H9 (cell line): ENCODE measurements around the gene HYAL3. TPM values are rescaled to one million over a fixed set of nuclear protein-coding genes. Genes with fewer than 3 reads are reported as not detected.
A peak's percentile ranks its signal among the peaks of the same experiment; 100 is the strongest.

Source experiments
- DNase-seq: peaks from one replicate; pipeline ENCODE4 v3.0.0-alpha.2; 2017
- H2AFZ ChIP-seq: one replicate; pipeline ENCODE4 v1.6.1; 2013; ENCODE audit warnings: mild to moderate bottlenecking, low read length, control low read depth, moderate library complexity
- H2AK5ac ChIP-seq: 2 replicates; pipeline ENCODE4 v1.6.1; 2013; ENCODE audit warnings: low read length, control low read depth, mixed read lengths; ENCODE audit not compliant: insufficient read length
- H2BK120ac ChIP-seq: one replicate; pipeline ENCODE4 v1.6.1; 2013; ENCODE audit warnings: low read depth, mild to moderate bottlenecking, low read length, control low read depth, inconsistent platforms; ENCODE audit not compliant: poor library complexity, severe bottlenecking
- H2BK12ac ChIP-seq: 2 replicates; pipeline ENCODE4 v1.6.1; 2013; ENCODE audit warnings: low read length, control low read depth, mixed read lengths, low read depth; ENCODE audit not compliant: insufficient read length
- H2BK15ac ChIP-seq: 2 replicates; pipeline ENCODE4 v1.6.1; 2013; ENCODE audit warnings: low read depth, low read length, control low read depth
- H2BK20ac ChIP-seq: one replicate; pipeline ENCODE4 v1.6.1; 2013; ENCODE audit warnings: low read depth, mild to moderate bottlenecking, low read length, control low read depth, inconsistent platforms; ENCODE audit not compliant: poor library complexity, severe bottlenecking
- H2BK5ac ChIP-seq: 2 replicates; pipeline ENCODE4 v1.6.1; 2013; ENCODE audit warnings: low read length, control low read depth, mixed read lengths; ENCODE audit not compliant: insufficient read length
- H3K14ac ChIP-seq: 2 replicates; pipeline ENCODE4 v1.6.1; 2013; ENCODE audit warnings: low read length, control low read depth; ENCODE audit not compliant: insufficient read depth
- H3K18ac ChIP-seq: 2 replicates; pipeline ENCODE4 v1.6.1; 2013; ENCODE audit warnings: low read depth, mild to moderate bottlenecking, mixed read lengths, low read length, control low read depth; ENCODE audit not compliant: insufficient read length
- H3K23ac ChIP-seq: 2 replicates; pipeline ENCODE4 v1.6.1; 2013; ENCODE audit warnings: low read length, control low read depth, mixed read lengths, low read depth; ENCODE audit not compliant: insufficient read length
- H3K23me2 ChIP-seq: 2 replicates; pipeline ENCODE4 v1.6.1; 2013; ENCODE audit warnings: low read depth, mild to moderate bottlenecking, mixed read lengths, low read length, control low read depth; ENCODE audit not compliant: insufficient read length, poor library complexity, severe bottlenecking
- H3K27ac ChIP-seq: 2 replicates; pipeline ENCODE4 v1.5.1; 2013; ENCODE audit warnings: low read length, control low read depth, mixed read lengths, low read depth; ENCODE audit not compliant: insufficient read length
- H3K27me3 ChIP-seq: 2 replicates; pipeline ENCODE4 v1.6.1; 2013; ENCODE audit warnings: low read length, control low read depth, inconsistent platforms; ENCODE audit not compliant: insufficient read depth
- H3K4ac ChIP-seq: 2 replicates; pipeline ENCODE4 v1.6.1; 2013; ENCODE audit warnings: low read depth, mild to moderate bottlenecking, control low read depth, inconsistent platforms, low read length, moderate library complexity
- H3K4me1 ChIP-seq: 2 replicates; pipeline ENCODE4 v1.6.1; 2013; ENCODE audit warnings: low read length, control low read depth, inconsistent platforms; ENCODE audit not compliant: insufficient read depth
- H3K4me2 ChIP-seq: 2 replicates; pipeline ENCODE4 v1.6.1; 2013; ENCODE audit warnings: low read length, control low read depth, mixed read lengths; ENCODE audit not compliant: insufficient read length, insufficient read depth
- H3K56ac ChIP-seq: 2 replicates; pipeline ENCODE4 v1.6.1; 2013; ENCODE audit warnings: low read depth, mild to moderate bottlenecking, mixed read lengths, low read length, control low read depth; ENCODE audit not compliant: insufficient read length
- H3K79me1 ChIP-seq: 2 replicates; pipeline ENCODE4 v1.6.1; 2013; ENCODE audit warnings: low read depth, mild to moderate bottlenecking, moderate library complexity, low read length, control low read depth, inconsistent platforms; ENCODE audit not compliant: insufficient read depth, poor library complexity, severe bottlenecking
- H3K79me2 ChIP-seq: 2 replicates; pipeline ENCODE4 v1.6.1; 2013; ENCODE audit warnings: low read length, control low read depth, inconsistent platforms; ENCODE audit not compliant: insufficient read depth
- H3K9ac ChIP-seq: 2 replicates; pipeline ENCODE4 v1.6.1; 2013; ENCODE audit warnings: low read length, control low read depth, mixed read lengths; ENCODE audit not compliant: insufficient read length; ENCODE audit errors: extremely low read depth
- H3K9me3 ChIP-seq: one replicate; pipeline ENCODE4 v1.6.1; 2013; ENCODE audit warnings: low read depth, low read length, inconsistent platforms; ENCODE audit not compliant: control insufficient read depth
- H3T11ph ChIP-seq: one replicate; pipeline ENCODE4 v1.6.1; 2013; ENCODE audit warnings: mild to moderate bottlenecking, low read length, control low read depth, inconsistent platforms
- H4K20me1 ChIP-seq: one replicate; pipeline ENCODE4 v1.6.1; 2013; ENCODE audit not compliant: control insufficient read depth, insufficient read length, insufficient read depth
- H4K5ac ChIP-seq: 2 replicates; pipeline ENCODE4 v1.6.1; 2013; ENCODE audit warnings: low read depth, mild to moderate bottlenecking, mixed read lengths, low read length, control low read depth; ENCODE audit not compliant: insufficient read length
- H4K8ac ChIP-seq: replicated peaks from 2 replicates; pipeline ENCODE4 v1.6.1; 2013; ENCODE audit warnings: low read length, control low read depth, mixed read lengths, low read depth; ENCODE audit not compliant: insufficient read length
- H4K91ac ChIP-seq: 2 replicates; pipeline ENCODE4 v1.6.1; 2013; ENCODE audit warnings: low read depth, mild to moderate bottlenecking, moderate library complexity, mixed read lengths, low read length, control low read depth; ENCODE audit not compliant: insufficient read length
- H3K27ac Mint-ChIP-seq, 3 experiments: 2 replicates in 2 of 3; 3 replicates in 1 of 3; pipeline ENCODE4 v1.8.0; 2020 to 2021; ENCODE audit warnings: mixed read lengths in 3 of 3, mild to moderate bottlenecking in 1 of 3, moderate library complexity in 1 of 3
- H3K27me3 Mint-ChIP-seq: 2 replicates; pipeline ENCODE4 v1.8.0; 2021; ENCODE audit warnings: low read depth, mild to moderate bottlenecking, moderate library complexity, mixed read lengths
- H3K36me3 Mint-ChIP-seq, 3 experiments: 2 replicates in 2 of 3; 3 replicates in 1 of 3; pipeline ENCODE4 v1.8.0; 2020 to 2021; ENCODE audit warnings: low read depth in 3 of 3, mixed read lengths in 3 of 3; ENCODE audit not compliant: insufficient read depth in 1 of 3
- H3K4me1 Mint-ChIP-seq, 2 experiments: 2 replicates each; pipeline ENCODE4 v1.8.0; 2020; ENCODE audit warnings: mixed read lengths in 2 of 2
- H3K4me3 Mint-ChIP-seq, 2 experiments: 2 replicates in 1 of 2; 3 replicates in 1 of 2; pipeline ENCODE4 v1.8.0; 2020 to 2021; ENCODE audit warnings: mild to moderate bottlenecking in 2 of 2, mixed read lengths in 2 of 2, moderate library complexity in 1 of 2
- H3K9me3 Mint-ChIP-seq, 2 experiments: 2 replicates in 1 of 2; 3 replicates in 1 of 2; pipeline ENCODE4 v1.8.0; 2020; ENCODE audit warnings: mild to moderate bottlenecking in 2 of 2, mixed read lengths in 2 of 2, moderate library complexity in 1 of 2
- WGBS: extraction: QIAGEN DNeasy Blood & Tissue Kit; methylation state at CpG from one replicate; pipeline ENCODE4 v1.1.7; 2013; ENCODE audit warnings: missing lambda C conversion rate, low lambda C conversion rate, mixed read lengths; ENCODE audit not compliant: insufficient read length; ENCODE audit errors: extremely low coverage; 5-methylcytosine and 5-hydroxymethylcytosine counted together
- total RNA-seq: library from RNA; stranded (reverse); gene quantifications from 2 replicates; pipeline ENCODE4 v1.2.1, GENCODE V29; 2021
- TF ChIP-seq, protein P1 (sequence below): fragments of 200-600 bp; sonication (generic); conservative IDR thresholded peaks from 3 replicates; pipeline ENCODE4 v1.8.0; 2021; ENCODE audit warnings: antibody characterized with exemption, mild to moderate bottlenecking

Gene HYAL3
- total RNA-seq, 1 experiment from 2014 or later = 3.1 TPM

- no peak overlapping the region for H3K9ac ChIP-seq
- no peak overlapping the region for H3K4ac ChIP-seq
- no peak overlapping the region for H3T11ph ChIP-seq
- WGBS = no CpG with 5 or more reads among the region's 6 CpGs
- peaks cover 15 to 30% of the 10 kb centered on the region in 2 experiments for H3K4me1 Mint-ChIP-seq
- peaks cover 5% of the 10 kb centered on the region; the same call in 1 of the 2 replicates for H3K79me2 ChIP-seq
- peaks cover 7% of the 10 kb centered on the region for H3K23me2 ChIP-seq
- H3K4me3 Mint-ChIP-seq = no peak overlapping the region
- H3K18ac ChIP-seq = no peak overlapping the region
- H3K14ac ChIP-seq = no peak overlapping the region
- TF ChIP-seq, protein P1, sequence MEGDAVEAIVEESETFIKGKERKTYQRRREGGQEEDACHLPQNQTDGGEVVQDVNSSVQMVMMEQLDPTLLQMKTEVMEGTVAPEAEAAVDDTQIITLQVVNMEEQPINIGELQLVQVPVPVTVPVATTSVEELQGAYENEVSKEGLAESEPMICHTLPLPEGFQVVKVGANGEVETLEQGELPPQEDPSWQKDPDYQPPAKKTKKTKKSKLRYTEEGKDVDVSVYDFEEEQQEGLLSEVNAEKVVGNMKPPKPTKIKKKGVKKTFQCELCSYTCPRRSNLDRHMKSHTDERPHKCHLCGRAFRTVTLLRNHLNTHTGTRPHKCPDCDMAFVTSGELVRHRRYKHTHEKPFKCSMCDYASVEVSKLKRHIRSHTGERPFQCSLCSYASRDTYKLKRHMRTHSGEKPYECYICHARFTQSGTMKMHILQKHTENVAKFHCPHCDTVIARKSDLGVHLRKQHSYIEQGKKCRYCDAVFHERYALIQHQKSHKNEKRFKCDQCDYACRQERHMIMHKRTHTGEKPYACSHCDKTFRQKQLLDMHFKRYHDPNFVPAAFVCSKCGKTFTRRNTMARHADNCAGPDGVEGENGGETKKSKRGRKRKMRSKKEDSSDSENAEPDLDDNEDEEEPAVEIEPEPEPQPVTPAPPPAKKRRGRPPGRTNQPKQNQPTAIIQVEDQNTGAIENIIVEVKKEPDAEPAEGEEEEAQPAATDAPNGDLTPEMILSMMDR = no peak
- H3K27me3 ChIP-seq = no peaks in the 10 kb centered on the region
- H3K27ac ChIP-seq = no peak overlapping the region
- H2AK5ac ChIP-seq = no peak overlapping the region
- no peak overlapping the region for H2BK20ac ChIP-seq
- no peak for DNase-seq
- H2BK15ac ChIP-seq = no peak overlapping the region
- H3K9me3 Mint-ChIP-seq = peaks cover 5 to 7% of the 10 kb centered on the region in 2 experiments
- 0 out of 7 replicates have a peak overlapping the region, but pooled peaks of 1 of the 3 experiments have one; percentile 28 for H3K27ac Mint-ChIP-seq
- H2BK120ac ChIP-seq = no peak overlapping the region
- H4K5ac ChIP-seq = no peak overlapping the region
- H4K91ac ChIP-seq = no peak overlapping the region
- H3K27me3 Mint-ChIP-seq = no peaks in the 10 kb centered on the region
- no peak overlapping the region for H3K23ac ChIP-seq
- H4K20me1 ChIP-seq = no peaks in the 10 kb centered on the region
- H3K79me1 ChIP-seq = no peaks in the 10 kb centered on the region
- no peak overlapping the region for H2AFZ ChIP-seq
- H2BK5ac ChIP-seq = no peak overlapping the region
- H3K36me3 Mint-ChIP-seq = peaks cover 48 to 57% (median 56%) of the 10 kb centered on the region in 3 experiments
- H3K4me1 ChIP-seq = no peaks in the 10 kb centered on the region; the same call in 1 of the 2 replicates
- H3K4me2 ChIP-seq = no peak overlapping the region
- H4K8ac ChIP-seq = no peak overlapping the region
- no peak overlapping the region for H3K56ac ChIP-seq
- H2BK12ac ChIP-seq = no peak overlapping the region
- no peaks in the 10 kb centered on the region for H3K9me3 ChIP-seq
Measured at GRCh38 chr3:50317300-50317699, 18.1 kb upstream of the HYAL3 start.
